Putamen (tissue), 1 donor: ENCODE data around the gene ELAVL3.
A peak's percentile ranks its signal among the peaks of the same experiment; 100 is the strongest.
"Not testable (repeated sequence)": the region's sequence is repeated elsewhere in the genome, so short reads cannot be mapped to it uniquely, and the experiment has no call there.

Experiments used
- DNase-seq: peaks from one replicate; pipeline ENCODE4 v3.0.0-alpha.2; 2016; ENCODE audit warnings: low spot score

Gene ELAVL3

GRCh38 chr19:11435833-11436313 is 45.0 kb downstream of the ELAVL3 start:
- DNase-seq: no peak

DNA sequence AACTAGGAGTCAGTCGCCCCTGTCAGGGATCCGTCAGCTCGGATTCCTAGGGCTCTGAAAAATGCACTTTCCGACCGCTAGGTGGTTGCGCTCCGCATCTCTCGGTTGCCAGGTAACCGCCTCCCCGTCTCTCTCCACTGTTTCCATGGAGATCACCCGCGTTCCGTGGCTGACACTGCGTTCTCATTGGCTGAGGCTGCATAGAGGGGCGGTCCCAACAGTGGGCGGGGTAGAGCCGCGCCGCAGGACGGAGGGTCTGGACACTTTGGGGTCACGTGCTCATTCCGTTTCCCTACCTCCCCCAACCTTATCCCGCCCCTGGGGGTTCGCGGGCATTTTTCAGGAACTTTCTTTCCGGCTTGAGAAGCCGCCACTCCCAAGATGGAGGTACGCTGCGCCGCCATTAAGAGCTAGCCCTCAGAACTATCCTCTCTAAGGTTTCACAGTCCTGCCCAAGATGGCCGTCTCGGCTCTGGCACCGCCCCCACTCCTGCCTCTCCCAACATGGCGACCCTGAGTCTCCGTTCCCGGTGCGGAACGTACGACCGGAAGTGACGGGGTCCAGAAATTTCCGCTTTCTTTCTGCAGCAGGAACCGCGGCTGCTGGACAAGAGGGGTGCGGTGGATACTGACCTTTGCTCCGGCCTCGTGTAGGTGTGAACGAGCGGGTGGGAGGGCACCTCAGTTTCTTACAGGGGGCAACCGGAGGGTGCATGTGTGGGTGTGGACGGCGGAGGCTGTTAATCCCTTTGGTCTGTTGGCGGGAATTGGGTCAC is 45.6 kb downstream of the ELAVL3 start, which contains the start of the genes ODAD3 and PRKCSH:
Gene ODAD3, minus strand, starts transcription at position 65 of the 776 bp plus-strand sequence. CDS start 105 bp downstream, outside the sequence.
Gene PRKCSH, plus strand, starts transcription at position 579 of the 776 bp plus-strand sequence. CDS start 483 bp downstream, outside the sequence.
- DNase-seq: peak; percentile 100

DNA sequence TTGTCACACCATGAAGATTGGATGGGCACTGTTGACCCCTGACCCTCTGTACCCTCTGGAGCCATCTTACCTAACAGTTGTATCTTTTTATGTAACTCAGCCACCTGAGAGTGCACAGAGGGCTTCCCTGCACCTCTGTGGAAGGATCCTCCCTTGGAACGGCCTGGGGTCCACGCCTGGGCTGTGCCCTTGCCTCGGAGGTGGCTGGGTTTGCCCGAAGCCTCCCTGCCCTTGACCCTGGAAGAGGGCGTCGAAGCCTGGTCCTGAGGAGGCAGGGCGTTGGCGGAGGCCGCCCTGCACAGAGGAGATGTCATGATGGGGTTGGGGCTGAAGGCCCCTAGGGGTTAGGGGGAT is 46.2 kb downstream of the ELAVL3 start:
- no peak for DNase-seq

DNA sequence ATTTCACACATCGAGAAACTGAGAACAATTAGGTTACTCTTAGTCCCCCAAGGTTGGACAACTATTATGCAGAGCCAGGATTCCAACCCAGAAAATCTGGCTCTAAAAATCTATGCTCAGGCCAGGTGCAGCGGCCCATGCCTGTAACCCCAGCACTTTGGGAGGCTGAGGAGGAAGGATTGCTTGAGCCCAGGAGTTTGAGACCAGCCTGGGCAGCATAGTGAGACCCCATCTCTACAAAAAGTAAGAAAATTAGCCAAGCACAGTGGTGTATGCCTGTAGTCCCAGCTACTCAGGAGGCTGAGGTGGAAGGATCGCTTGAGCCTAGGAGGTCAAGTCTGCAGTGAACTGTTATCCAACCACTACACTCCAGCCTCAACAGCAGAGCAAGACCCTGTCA is 47.3 kb downstream of the ELAVL3 start:
- DNase-seq: not testable (repeated sequence)

- DNase-seq: no peak
Measured at GRCh38 chr19:11426656-11427055, 54.2 kb downstream of the ELAVL3 start.

DNA sequence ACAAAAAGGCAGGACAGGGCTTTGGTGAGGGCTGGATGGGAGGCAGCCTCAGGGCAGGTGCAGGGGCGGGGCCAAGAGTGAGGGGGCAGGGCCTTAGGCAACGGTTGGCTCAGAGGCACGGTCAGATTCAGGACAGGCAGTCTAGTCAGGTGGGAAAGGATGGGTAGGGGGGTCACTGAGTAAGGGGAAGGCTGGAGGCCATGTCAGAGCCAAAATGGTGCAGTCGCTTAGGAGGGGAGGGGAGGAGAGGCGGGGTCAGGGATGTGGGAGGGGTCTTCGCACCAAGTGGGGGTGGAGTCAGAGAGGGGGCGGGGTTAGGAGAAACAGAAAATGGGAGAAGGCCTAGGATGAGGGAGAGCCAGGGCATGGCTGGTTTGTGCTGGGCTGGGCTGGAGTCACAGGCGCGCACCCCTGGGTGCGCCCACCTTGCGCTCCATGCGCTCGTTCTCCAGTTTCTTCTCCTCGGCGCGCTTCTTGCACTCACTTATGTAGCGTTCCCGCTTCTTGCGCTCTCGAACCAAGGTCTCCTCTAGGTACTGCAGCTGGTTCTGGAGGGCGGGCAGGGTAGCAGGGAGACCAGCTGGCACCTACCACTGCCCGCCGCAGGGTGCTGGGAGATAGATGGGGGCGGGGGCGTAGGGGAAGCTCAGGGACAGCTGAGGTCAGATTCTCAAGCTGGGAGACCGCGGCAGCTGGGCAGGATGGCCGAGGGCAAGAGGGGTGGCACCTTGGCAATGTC is 55.0 kb downstream of the ELAVL3 start:
- no peak for DNase-seq

- DNase-seq: no peak
Measured at GRCh38 chr19:11423791-11424181, 57.1 kb downstream of the ELAVL3 start.

GRCh38 chr19:11423164-11423790 is 57.6 kb downstream of the ELAVL3 start:
- DNase-seq: no peak

GRCh38 chr19:11422163-11423065 is 58.4 kb downstream of the ELAVL3 start:
- no peak for DNase-seq

DNA sequence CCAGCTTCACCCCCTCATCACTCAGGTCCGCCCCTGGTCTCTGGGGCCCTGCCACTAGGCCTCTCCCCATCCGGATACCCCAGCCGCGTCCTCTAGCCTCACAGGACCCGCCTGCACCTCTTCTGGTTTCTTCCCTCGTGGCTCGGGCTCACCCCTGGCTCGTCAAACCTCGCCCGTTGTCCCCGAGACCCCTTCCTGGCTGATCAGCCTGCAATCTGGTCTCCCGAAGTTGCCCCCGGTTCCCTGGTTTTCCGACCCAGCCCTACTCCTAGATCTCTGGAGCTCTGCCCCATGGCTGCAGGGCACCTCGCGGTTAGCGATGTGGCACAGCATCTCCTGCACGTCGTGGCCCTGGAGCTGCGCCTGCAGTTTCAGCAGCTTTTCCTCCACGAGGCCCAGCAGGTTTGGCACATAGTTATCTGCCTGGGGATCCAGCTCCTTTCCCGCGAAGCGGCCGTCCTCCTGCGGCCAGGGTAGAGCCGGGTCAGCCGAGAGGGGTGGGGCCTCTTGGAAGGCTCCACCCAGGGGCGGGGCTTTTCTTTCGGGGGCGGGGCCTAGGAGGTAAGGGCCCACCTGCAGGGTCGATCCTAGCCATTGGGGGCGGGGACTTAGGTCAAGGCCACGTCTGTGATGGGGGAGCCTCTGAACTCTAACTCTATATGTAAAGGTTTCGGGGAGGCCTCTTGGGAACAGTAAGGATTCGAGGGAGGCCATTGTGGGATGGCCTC is 59.3 kb downstream of the ELAVL3 start:
- DNase-seq: no peak

DNA sequence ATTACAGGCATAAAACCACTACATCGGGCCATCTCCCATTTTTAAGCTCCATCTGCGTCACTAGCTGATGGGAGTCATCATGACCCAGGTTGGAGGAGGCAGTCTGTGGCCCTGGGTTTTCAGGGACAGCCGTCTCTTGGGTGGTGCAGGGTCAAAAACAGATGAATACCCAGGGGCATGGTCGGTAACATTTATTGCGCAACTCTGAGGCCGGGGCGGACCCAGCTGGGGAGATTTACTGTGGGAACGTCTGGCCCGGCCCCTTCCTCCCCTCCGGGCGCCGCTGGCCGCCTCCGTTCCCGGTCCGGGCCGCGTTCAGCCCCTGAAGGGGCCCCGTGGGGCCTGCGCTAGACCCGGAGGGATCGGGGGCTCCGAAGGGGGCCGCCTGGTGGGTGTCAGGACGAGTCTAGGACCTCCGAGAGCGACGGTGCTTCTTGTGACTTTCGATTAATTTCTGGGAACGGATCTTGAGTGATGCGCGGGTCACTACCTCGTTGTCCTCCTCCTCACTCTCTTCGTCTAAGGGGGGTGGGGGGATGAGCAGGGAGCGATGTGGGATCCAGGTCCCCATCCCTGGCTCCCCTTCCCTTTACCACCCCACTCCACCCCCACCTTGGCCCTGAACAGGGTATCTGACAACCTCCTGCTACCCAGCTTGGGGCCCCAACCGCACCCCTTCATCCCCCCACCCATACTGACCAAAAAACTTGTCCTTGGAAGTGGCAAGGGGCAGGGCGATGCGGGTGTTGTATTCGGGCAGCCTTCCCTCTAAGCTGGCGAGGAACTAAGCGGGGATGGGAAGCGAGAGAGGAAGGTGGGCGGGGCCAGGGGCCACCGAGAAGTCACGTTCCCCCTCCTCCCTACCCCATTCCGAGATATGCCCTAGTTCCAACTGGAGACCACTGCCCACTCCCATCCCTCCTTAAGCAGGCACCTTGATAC is 60.1 kb downstream of the ELAVL3 start:
- DNase-seq: no peak

- no peak for DNase-seq
Measured at GRCh38 chr19:11418549-11419506, 62.0 kb downstream of the ELAVL3 start, which contains the start of gene RGL3. TSS of gene RGL3 (minus strand) at chr19:11419314. CDS start at chr19:11419278, 36 bp downstream.

DNA sequence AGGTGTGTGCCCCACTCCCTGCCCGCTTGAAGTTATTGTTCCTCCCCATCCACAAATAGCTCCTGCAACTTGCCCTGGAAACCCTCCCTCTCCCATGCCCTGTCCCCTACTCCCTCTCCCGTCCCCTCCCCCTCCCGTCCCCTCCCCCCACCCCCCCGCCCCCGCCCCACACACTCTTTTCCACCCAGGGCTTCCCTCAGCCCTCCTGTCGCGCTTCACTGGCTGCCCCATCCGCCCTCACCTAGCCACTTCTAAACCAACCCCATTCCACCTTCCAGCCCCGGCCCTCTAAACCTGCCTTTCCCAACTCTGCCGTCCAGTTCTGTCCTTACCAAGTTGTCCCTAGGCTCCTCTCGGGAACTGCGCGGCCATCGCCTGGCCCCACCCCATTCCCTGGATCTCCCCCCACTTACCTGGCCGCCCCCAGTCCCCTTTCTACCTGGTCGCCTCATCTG is 62.7 kb downstream of the ELAVL3 start:
- DNase-seq: no peak

- no peak for DNase-seq
Measured at GRCh38 chr19:11416346-11417052, 64.3 kb downstream of the ELAVL3 start.

DNA sequence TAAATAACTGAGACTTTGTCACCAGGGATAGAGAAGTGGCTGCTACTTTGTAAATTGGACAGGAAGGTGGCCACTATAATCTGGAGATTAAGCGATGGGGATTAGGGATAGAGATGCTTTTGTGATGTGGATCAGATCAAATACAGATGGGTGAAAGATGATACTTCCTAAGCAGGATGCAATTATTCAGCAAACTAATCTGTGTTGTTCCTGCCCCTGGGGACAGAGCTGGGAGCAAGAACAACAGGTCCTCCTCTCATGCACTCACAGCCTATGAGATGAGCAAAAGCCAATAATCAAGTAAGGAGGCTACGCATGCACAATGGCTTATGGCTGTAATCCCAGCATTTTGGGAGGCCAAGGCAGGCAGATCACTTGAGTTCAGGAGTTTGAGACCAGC is 66.3 kb downstream of the ELAVL3 start:
- DNase-seq: no peak

DNA sequence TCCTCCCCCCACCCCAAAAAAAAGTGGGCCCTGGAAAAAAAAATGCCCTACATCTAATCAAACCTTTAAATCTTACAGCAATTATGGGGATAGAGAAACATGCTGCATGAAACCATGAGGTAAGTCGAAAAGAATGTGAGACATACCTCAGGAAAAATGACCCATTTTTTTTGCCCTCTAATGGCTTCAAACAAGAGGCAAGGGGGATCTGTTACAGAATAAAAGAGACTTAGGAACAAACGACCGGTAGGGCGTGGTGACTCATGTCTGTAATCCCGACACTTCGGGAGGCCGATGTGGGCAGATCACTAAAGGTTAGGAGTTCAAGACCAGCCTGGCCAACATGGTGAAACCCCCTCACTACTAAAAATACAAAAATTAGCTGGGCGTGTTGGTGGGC is 70.2 kb downstream of the ELAVL3 start:
- no peak for DNase-seq

- DNase-seq: no peak
Measured at GRCh38 chr19:11408591-11408990, 72.3 kb downstream of the ELAVL3 start.
